Measurements from ENCODE around the gene SLC39A7. TPM values are rescaled to one million over a fixed set of nuclear protein-coding genes. Genes with fewer than 3 reads are reported as not detected.

The SLC39A7 gene
- total RNA-seq, 1 experiment from 2014 or later, result 119 TPM

DNA sequence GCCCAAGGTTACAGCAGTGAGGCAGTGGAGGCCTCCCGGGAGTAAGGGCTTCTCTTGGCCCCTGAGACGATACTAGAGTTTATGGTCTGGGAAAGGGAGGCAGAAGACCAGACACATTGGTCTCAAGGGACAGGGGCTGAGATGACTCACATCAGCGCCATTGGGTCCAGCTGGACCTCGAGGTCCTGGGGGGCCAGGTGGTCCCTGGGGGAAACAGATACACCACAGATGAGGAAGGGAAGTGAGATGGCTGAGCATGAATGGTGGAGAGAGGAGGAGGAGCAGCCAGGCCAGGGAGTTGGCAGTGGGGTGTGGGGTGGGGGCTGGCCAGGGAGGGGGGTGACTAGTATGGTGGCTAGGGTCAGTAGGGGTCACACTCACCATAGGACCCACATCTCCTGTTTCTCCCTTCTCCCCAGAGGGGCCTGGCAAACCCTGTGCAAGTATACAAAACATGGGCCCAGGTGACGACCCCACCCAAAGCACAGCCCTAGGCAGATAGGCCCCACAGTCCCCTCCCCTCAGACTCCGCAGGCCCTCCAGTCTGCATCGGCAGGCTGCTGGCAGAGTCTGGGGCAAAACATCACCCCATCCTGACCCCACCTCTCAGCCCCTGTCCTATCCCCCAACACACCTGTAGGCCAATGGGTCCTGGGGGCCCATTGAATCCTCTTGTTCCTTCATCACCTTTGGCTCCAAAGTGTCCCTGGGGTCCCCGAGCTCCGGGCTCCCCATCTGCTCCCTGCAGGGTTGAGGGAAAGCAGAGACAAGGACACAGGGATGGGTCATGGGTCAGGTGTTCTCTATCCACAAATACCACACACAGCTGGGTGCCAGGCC, 30.3 kb upstream of the SLC39A7 start:
- intact Hi-C loops (cut with micrococcal nuclease; ENCODE audit: unreplicated experiment), result no loop called here
- BruUV-seq (replicated peaks), result no TSS peak
- Histone ChIP-seq H3K4me3 (ENCODE audit: low read depth, low read length, poor library complexity, severe bottlenecking) (no peak overlapping the region), H3K27ac (ENCODE audit: low read depth, low read length, poor library complexity, severe bottlenecking) (no peak overlapping the region), H3K27me3 (replicated peaks; ENCODE audit: insufficient read depth, low read depth, low read length, poor library complexity) (no peaks in the 10 kb centered on the region), H3K9me3 (ENCODE audit: low read depth, low read length, poor library complexity, severe bottlenecking) (no peaks in the 10 kb centered on the region), H3K36me3 (ENCODE audit: insufficient read depth, low read length, poor library complexity, severe bottlenecking) (no peaks in the 10 kb centered on the region), H3K4me1 (ENCODE audit: insufficient read depth, low read length, poor library complexity, severe bottlenecking) (no peaks in the 10 kb centered on the region)
- POLR2A ChIA-PET (ENCODE audit: low non-redundant PET), result no interaction called here
- DNase-seq (ENCODE audit: low spot score), result no peak
- TF ChIP-seq CTCF (conservative IDR thresholded peaks at IDR 0.05; ENCODE audit: low read depth, low read length) (no peak), EZH2 (IDR thresholded peaks at IDR 0.05; ENCODE audit: borderline replicate concordance, low read depth, low read length, poor library complexity, severe bottlenecking) (no peak)
- CTCF ChIA-PET, result no interaction called here

DNA sequence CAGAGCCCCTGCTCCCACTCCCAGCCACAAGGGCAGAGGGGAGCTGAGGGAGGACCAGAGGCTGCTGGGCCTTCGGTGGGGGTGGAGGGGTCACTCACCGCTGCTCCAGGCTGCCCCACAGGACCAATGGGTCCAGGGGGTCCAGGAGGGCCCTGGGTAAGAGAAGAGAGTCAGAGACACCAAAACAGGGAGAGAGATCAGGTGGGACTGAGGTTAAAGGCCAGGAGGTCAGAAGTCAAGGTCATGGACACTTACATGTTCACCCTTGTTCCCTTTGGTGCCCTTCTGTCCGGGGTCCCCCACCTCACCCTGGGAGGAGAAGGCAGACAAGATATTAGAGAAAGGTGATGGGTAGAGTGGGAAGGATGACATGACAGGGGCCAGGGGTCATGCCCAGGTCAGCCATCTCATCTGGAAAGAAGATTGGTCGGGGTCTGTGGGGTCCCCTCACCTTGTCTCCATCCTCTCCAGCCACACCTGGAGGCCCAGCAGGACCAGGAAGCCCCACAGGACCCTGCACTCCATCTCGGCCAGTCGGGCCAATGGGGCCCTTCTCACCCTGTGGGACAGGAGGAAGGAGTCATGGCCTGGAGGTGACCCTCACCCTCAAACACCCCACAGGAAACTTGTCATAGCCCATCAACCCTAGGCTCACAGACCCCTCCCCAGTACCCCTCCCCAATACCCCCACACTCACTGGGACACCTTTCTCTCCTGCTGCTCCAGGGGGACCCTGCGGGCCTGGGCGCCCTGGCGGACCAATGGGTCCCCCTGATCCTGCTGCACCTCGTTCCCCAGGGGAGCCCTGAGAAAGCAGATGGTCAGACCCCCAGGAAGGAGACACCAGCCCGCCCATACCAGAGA, 29.4 kb upstream of the SLC39A7 start:
- Histone ChIP-seq H3K27ac (ENCODE audit: low read depth, low read length, poor library complexity, severe bottlenecking) (no peak overlapping the region), H3K27me3 (replicated peaks; ENCODE audit: insufficient read depth, low read depth, low read length, poor library complexity) (no peaks in the 10 kb centered on the region), H3K4me1 (ENCODE audit: insufficient read depth, low read length, poor library complexity, severe bottlenecking) (no peaks in the 10 kb centered on the region), H3K4me3 (ENCODE audit: low read depth, low read length, poor library complexity, severe bottlenecking) (no peak overlapping the region), H3K9me3 (ENCODE audit: low read depth, low read length, poor library complexity, severe bottlenecking) (no peaks in the 10 kb centered on the region), H3K36me3 (ENCODE audit: insufficient read depth, low read length, poor library complexity, severe bottlenecking) (no peaks in the 10 kb centered on the region)
- no TSS peak for BruUV-seq (replicated peaks)
- intact Hi-C loops (cut with micrococcal nuclease; ENCODE audit: unreplicated experiment), result no loop called here
- no peak for DNase-seq (ENCODE audit: low spot score)
- ChIA-PET CTCF (no interaction called here), POLR2A (ENCODE audit: low non-redundant PET) (no interaction called here)
- TF ChIP-seq CTCF (conservative IDR thresholded peaks at IDR 0.05; ENCODE audit: low read depth, low read length) (no peak), EZH2 (IDR thresholded peaks at IDR 0.05; ENCODE audit: borderline replicate concordance, low read depth, low read length, poor library complexity, severe bottlenecking) (no peak)

GRCh38 chr6:33171880-33172687, 28.6 kb upstream of the SLC39A7 start:
- intact Hi-C loops (cut with micrococcal nuclease; ENCODE audit: unreplicated experiment), result no loop called here
- Histone ChIP-seq H3K27ac (ENCODE audit: low read depth, low read length, poor library complexity, severe bottlenecking) (no peak overlapping the region), H3K4me1 (ENCODE audit: insufficient read depth, low read length, poor library complexity, severe bottlenecking) (no peaks in the 10 kb centered on the region), H3K36me3 (ENCODE audit: insufficient read depth, low read length, poor library complexity, severe bottlenecking) (no peaks in the 10 kb centered on the region), H3K27me3 (replicated peaks; ENCODE audit: insufficient read depth, low read depth, low read length, poor library complexity) (no peaks in the 10 kb centered on the region), H3K9me3 (ENCODE audit: low read depth, low read length, poor library complexity, severe bottlenecking) (no peaks in the 10 kb centered on the region), H3K4me3 (ENCODE audit: low read depth, low read length, poor library complexity, severe bottlenecking) (no peak overlapping the region)
- TF ChIP-seq EZH2 (IDR thresholded peaks at IDR 0.05; ENCODE audit: borderline replicate concordance, low read depth, low read length, poor library complexity, severe bottlenecking), result no peak
- TF ChIP-seq CTCF (conservative IDR thresholded peaks at IDR 0.05; ENCODE audit: low read depth, low read length), result no peak
- no peak for DNase-seq (ENCODE audit: low spot score)
- ChIA-PET POLR2A (ENCODE audit: low non-redundant PET) (no interaction called here), CTCF (interaction anchor here (1.2 kb wide), 1 partner anchor 11 kb away, joined by 13 read pairs; no protein-coding TSS in a partner anchor)
- no TSS peak for BruUV-seq (replicated peaks)
